GM21528 (cell line): ENCODE data around the gene ADAMTS17.
A peak's percentile ranks its signal among the peaks of the same experiment; 100 is the strongest.

ENCODE experiments used
- ATAC-seq: cut with Tn5 transposase; IDR thresholded peaks from one replicate; pipeline ENCODE4 v1.9.1; 2021; ENCODE audit warnings: mild to moderate bottlenecking, moderate library complexity; ENCODE audit not compliant: unreplicated experiment, low FRiP score

ADAMTS17 gene

DNA sequence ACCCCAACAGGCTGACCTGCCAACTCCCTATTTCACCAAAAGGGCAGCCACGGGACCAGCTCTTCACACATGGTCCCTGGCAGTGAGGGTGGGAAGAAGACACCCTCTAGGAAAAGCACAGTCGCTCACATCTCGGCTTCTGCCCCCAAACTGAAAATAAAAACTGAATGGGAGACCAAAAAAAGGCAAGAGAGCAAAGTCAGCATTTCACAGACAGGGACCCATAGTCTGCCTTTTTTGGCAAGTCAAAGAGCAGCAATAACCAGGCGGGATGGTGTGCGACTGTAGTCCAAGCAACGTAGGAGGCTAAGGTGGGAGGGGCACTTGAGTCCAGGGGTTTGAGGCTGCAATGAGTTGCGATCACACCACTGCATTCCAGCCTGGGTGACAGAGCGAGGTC is 154.1 kb downstream of the ADAMTS17 start:
- ATAC-seq: no peak

DNA sequence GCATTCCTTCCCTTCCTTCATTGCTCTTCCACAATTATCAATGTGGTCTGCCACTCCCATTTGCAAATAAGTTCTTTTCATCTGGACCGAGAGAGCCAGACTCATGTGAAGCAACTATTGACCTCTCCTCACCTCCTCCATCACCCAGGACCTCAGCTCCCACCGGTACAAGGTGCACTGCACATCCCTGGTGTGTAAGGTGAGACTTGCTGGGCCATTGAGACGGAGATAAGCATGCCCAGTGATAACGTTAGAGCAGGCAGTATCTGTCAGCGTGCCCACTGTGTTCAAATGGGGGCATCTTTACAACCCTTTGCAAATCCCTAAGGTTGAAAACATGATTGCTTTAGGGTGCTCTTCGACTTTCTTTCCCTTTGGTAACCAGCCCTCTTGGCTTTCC is 154.8 kb downstream of the ADAMTS17 start:
- ATAC-seq: no peak

DNA sequence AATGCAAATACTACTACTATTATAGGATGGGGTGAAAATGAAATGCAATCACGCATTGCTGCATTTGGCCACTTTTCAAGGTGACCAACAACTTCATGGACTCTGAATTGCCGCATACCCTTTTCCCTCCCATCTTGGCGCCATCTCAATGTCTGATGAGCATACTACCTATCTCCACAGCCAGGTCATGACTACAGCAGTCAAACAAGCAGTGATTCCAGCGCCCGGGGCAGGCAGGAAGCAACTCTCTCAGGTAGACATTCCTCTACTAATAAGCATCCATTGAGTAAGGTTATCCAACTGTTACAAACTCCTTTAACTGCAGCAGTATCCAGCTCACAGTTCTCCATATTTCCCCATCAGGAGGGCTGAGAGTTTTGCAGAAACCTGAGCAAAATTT is 155.4 kb downstream of the ADAMTS17 start:
- no peak for ATAC-seq

DNA sequence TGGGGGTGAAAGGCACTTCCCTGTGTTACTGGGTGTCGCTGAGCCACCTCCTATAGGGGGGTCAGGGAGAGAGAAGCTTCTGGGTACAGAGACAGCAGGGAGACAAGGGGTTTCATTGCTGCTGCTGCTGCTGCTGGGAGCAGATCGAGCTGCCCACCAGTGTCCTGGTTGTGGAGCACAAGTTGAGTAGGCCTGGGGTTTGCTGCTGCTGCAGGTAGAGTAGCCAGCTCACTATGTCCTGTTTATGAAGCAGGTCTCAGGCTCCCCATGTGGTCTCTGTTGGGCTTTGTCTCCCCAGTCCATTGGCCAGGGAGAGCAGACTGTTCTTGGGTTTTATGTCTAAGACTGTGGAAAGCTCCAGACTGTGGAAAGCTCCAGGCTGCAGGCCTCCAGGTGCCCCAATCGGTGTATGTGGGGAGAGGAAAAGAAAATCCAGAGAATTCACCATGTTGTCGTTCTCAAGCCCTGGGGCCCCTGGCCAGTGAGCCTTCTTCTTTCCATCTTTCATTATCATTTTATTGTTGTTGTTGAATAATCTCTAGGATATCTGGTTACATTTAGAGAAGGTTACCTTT is 157.8 kb downstream of the ADAMTS17 start:
- ATAC-seq: no peak

DNA sequence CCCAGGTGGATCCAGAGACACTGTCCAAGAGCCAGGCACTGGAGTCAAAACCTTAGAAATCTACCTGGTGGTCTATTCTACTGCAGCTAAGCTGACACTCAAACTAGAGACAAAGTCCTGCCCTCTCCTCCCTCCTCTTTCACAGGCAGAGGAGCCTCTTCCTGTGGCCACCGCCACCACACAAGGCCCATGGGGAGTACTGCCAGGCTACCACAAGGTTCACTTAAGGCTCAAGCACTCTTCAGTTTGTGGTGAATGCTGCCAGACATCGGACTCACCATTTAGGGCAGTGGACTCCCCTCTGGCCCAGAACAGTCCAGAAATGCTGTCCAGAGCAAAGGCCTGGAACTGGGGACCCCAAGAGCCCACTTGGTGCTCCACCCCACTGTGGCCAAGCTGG is 160.9 kb downstream of the ADAMTS17 start:
- no peak for ATAC-seq

DNA sequence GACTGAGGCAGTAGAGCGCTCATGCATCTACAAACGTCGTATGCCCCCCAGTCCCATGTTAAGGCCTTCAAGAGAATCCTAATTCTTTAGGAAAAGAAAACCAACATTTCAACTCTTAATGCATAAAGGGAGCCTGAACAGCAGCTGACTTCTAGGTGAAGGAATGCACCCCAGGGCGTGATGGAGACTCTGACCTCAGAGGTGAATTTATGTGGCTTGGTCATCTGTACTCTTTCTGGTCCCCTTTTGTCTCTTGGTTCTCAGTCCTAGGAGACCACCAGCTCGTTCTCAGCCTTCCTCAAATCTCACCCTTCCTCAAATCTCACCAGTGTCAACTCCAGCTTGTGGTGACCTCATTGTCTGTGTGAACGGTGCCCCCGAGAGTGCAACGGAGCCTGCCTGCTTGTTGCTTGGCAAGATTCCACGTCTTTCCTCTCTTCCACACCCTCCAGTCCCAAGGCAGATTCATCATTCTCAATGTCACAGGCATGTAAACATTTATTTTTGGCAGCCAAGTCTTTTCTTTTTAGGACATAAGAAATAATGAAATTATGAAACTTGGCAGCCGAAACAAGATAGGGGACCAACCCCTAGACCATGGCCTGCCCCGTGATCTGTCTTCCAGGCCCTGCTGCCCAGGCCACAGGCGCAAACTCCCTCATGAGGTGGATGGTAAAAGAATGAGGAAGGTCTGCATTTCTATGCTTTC is 166.2 kb downstream of the ADAMTS17 start:
- ATAC-seq: no peak

DNA sequence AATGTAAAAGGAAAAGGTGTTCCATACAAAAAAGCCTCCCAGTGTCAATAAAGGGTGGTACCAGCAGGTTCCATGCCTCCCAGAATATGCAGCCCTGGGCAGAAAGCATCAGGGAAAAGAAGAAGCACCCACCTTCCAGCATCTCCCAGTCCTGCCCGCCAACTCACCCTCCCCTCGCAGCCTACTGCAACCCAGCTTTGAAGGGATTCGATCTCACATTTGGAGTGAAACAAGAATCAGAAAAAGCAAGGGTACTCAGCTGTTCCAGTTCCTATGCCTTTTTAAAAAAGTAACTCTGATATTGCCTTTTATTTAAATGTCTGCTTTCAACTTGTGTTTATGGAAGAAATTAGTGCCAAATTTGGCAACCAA is 166.9 kb downstream of the ADAMTS17 start:
- no peak for ATAC-seq

DNA sequence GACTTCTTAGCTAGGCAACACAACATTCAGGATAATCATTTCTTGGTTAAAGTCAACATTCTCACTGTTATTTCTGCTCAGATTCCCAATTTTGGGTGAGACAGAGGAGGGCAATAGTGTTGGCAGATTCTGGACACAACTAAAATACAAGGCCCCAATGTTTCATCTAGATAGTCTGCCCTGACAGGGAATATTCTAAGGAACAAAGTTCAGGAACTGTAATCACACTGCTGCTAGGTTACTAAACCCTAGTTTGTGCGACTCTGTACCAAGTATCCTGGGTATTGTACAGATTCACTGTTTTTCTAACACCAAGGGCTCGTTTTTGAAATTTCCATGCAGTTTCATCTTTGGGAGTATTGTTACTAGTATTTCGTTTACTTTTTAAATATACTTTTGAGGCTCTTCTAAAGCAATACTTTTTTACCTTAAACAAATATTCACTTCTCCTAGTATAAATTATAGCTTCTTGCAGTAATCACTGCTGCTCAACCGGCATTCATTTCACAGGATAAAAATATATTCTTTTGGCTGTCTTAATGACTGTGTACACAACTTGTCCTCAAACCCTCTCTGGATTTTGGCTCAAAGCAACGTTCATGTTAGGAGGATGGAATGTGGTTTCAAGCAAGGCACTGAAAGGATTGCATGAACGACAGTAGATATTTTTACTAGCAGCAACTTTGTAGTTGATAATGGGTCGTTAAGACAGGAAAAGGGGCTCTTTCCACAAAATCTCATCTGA is 167.4 kb downstream of the ADAMTS17 start:
- ATAC-seq: no peak

DNA sequence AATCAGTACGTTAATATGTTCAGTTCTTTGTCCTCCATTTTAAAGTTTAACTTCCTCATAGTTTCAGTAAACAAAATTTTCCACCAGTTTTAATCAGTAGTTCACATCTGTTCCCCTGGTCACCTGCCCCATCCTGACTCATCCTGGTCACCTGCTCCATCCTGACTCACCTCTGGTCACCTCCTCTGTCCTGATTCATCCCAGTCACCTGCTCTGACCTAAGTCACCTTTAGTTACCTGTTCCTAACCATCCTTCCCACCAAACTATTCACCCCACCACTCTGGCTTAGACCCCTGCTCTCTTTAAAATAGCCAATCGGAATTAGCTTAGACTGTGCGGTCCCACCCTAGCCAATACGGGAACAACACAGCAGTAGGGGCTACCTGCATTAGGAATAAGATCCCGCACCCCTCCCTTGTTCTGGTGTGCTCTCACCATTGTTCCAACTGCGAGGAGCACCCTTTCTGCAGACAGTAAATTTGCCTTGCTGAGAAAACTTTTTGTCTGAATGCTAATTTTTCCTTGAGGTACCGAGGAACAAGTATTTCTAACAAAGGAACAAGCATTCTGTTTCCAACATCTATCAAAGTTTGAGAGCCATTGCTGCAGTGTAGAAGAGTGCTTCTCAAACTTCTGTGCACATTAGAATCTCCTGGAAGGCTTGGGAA is 169.3 kb downstream of the ADAMTS17 start:
- ATAC-seq: no peak

DNA sequence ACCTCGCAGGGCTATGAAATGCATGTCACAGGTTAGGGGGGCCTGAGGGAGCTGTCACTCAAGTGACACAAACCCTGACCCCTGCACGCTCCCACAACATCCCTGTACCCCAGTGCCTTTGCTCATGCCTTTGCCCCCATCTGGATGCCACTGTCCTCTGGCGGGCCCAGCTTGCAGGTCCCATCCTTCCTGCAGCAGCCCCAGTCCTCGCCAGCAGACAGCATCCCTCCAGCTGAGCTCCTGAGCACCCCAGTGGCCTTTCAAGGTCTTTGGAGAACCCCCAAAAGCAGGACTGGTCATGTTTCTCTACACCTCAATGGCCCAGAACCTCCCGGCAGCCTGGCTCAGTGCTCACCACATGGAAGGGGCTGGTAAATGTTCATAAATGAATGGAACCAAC is 170.4 kb downstream of the ADAMTS17 start:
- no peak for ATAC-seq

DNA sequence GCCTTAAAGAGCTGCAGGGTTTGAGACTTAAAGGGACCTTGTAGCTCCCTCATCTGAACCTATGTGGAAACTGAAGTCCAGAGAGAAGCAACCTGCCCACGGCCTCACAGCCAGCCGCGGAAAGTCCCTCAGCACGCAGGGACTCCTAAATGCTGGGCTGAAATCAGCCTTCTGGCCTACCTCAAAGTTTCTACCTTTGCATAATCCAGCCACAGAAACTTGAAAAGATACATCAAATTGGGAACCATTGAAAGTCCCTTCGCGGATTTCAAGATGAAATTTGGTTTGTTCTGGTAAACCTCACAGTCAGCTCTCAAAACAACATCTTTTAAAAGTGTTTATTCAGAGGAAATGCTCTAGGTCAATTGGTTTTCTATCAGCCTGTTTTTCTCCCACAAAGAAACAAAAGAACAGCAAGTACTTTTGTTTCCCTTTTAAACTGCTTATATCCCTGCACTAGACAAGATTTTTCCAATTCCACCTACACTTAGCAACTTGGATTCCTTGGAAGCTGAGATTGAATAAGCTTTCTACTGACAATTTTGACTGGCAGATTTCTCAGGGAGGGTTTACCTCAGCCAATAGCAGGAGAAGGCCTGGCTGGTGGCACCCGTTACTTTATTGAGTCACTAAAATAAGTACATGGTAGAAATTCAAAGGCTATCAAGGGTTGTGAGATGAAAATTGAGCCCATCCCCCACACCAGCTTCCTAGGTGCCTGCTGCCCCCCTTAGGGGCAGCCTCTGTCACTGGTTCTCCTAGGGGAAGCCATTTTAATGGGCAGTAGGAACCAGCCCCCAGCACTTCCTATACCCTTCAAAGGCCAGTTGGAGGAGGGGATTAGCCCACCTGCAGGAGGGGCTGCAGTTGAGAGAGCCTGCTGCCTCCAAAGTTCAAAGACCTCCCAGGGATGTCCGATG is 171.2 kb downstream of the ADAMTS17 start:
- peak; percentile 77 for ATAC-seq

DNA sequence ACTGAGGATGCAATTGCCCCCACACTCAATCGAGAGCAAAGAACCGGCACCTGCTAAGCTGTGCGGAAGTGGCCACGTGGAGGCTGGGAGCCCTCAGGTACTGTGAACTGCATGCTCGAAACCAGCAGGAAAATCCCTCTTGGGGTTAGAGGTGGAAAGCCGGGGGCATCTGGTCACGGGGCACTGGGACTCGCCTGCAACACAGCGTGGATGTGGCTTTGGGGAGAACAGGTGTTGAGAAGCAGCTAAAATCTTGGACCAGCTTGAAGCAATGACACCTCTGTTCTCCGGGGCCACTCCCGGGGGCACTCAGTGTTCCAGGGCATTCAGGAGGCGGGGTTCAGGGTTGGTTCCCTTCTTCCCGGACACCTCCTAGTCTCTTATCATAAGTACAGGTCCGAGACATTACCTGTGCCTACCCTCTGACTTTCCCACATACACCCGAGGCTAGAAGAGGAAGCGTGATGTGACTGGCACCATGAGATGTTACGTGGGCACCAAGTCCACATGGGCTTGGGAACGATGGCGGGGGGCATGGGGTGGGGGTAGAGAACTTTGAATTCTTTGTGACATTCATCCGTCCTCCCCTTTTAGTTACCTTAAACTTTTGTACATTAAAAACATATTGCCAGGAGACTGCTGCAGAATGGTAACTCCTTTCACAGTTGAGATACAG is 172.0 kb downstream of the ADAMTS17 start:
- no peak for ATAC-seq

DNA sequence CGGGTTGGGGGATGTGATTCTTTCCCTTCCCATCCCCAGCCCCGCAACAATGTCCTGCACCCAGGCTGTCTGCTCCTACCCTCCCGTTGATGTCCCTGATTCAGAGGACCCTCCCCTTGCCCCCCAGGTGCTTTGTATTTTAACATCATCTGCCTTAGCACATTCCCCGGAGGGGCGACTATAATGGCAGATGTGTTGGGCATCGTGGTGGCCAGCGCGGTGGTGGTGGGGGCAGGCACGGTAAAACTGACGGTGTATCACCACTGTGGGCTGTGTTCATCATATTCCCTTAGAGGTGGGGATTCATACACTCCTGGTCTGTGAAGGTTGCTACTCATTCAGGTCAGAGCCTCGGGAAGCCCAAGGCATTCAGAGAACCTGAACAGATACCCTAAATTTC is 173.0 kb downstream of the ADAMTS17 start:
- no peak for ATAC-seq

DNA sequence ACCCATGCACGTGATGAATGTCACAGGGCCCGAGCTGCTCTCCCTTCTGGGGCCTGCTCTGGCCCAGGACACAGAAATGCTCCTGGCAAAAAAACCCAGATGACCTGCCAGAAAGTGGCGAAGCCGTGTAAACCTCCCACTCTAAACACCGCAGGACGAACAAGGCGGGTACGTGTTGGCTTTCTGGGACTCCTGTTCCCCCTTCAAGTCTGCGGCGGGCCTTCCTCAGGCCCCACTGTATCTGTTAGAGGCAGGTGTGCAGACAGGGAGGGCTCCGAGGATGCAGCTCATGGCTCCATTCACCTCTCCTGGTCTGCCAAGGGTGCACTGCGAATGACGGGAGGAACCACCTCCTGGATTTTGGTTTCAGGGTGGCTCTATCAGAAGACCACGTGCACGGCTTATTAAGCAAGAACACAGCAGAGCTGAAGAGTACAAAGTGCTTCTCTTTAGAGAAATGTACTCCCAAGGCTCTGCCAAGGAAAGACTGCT is 173.8 kb downstream of the ADAMTS17 start:
- no peak for ATAC-seq

DNA sequence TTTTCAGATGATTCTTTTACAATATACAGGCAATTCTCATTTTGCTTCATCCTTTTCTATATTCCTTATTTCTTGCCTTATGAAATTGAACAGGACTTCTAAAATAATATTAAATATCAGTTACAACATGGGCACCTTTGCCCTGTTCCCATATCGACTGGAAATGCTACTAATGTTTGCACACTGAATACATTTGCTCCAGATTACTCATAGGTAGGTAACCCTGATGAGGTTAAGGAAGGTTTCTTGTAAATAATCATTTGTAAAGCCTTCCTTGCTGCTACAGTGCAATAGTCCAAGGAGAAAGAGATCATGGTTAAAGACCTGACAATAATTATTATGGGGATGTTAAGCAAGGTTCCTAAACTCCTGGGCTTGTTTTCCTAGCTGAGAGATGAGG is 175.5 kb downstream of the ADAMTS17 start:
- ATAC-seq: no peak

DNA sequence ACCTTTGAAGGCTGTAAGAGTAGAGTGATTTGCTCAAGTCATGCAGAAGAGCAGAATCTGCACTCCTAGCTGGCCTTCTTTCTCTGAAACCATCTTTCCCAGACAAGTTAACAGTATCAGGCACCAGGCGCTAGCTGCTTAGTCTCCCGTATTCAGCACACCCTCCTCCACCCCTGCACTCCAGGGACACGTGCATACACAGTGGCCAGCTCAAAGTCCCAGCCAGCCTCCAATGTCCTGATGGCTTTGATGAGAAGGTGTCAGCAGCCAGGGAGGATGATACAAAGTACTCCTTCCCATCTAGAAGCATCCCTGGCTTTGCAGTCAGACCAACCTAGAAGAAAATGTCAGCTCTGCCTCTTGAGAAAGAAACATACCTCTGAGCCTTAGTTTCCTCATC is 177.8 kb downstream of the ADAMTS17 start:
- no peak for ATAC-seq

DNA sequence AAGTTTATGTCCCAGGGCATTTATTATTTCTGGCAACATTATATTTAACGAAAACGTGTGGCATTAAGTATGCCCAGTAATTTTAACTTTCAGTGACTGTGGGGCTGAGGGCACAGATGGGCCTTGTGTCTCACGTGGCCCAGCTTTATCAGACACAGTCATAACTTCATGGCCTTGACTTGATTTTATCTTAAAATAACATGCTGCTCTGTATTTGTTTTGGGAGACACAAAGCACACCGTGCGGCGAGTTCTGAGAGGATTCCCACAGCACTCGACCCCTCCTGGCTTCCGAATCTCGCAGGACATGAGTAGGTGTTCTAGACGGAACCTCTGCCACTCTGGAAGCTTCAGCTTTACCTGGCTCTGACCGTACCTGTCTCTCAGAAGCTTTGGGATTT is 180.8 kb downstream of the ADAMTS17 start:
- ATAC-seq: no peak

DNA sequence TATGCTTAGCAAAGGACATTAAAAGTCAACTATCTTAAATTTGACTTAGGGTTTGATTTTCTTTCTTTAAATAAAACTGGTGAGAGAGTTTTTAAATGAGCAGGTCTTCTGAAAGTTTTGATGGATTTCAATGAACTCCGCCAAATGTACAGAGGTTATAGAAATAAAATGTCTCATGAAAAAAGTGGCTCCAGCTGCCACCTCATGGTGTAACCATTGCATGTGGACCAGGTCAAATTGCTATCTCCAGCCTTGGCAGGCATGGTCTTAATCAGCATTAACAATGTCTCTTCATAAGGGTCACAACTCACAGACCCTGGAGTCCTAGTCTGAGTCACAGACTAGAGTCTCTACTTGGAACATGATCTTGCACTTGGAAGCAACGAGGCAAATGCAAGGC is 182.3 kb downstream of the ADAMTS17 start:
- no peak for ATAC-seq

DNA sequence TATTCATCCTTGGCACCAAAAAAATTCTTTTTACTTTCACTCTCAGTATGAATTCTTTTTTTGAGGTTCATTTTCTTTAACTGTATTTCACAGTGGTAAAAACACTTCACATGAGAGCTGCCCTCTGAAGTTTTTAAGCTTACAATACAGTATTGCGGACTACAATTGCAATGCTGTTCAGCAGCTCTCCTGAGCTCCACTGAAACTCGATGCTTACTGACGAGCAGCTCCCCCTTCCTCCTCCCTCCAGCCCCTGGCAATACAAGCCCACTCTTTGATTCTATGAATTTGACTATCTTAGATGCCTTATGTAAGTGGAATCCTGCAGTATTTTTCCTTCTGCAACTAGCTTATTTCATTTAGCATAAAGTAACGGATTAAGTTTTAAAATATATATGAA is 183.4 kb downstream of the ADAMTS17 start:
- ATAC-seq: no peak

DNA sequence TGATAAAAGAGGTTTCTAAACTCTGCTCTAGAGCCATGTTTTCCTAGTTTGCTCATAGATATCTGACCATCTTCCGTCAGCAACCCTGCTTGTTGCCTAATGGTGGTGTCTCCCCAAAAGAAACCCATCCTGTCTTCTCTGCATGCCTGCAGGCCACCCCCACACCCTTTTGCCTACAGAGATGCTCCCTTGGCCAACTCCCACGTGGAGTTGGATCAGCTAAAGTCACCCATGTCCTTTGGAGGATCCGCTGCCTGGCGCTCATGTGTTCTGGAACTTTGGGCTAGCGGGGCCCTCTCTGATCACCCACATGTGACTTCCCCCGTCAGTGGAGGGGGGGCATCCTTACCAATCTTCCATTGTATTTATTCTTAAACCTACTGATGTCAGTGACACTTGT is 185.6 kb downstream of the ADAMTS17 start:
- ATAC-seq: no peak
